ENCODE data around the gene ZBED5. TPM values are rescaled to one million over a fixed set of nuclear protein-coding genes. Genes with fewer than 3 reads are reported as not detected.

Gene ZBED5
- 73.8 TPM for total RNA-seq
- 29.2 TPM for polyA plus RNA-seq

GRCh38 chr11:10857709-10858438 lies at the start of gene ZBED5:
Gene ZBED5 (minus strand): TSS chr11:10858053. CDS start chr11:10854945, 3,108 bp downstream.
- under 1% methylated on average over 59 of the region's 59 CpGs for WGBS
- Histone ChIP-seq H3K4me3 (ENCODE audit: low read depth, low read length) (peak within 1 kb of the TSS; percentile 80), H3K36me3 (ENCODE audit: insufficient read depth) (peaks cover 2% of the 10 kb centered on the region), H3K27ac (ENCODE audit: low read depth) (peak within 1 kb of the TSS; percentile 99), H3K4me1 (ENCODE audit: insufficient read depth) (no peaks in the 10 kb centered on the region)
- peak; percentile 93 for DNase-seq (ENCODE audit: extremely low spot score)

DNA sequence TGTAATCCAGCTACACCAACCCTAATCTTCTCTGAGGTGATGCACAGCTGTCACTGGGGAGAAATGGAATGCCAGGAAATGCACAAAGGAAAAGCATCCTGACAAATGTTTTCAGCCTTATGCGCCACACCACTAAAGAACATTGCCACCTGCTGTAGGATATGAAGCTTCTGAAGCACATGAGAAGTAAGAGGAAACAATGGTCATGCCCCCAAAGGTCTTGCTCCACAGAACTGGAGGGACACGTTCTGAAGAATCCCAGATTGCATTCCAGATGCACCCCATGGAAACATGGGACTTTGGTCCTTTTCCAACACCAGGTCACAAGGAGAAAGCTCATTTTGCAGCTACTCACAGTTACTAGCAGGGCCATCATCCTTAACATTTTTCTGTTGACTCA lies 48.7 kb upstream of the ZBED5 start:
- Histone ChIP-seq H3K27ac (ENCODE audit: low read depth) (no peak overlapping the region), H3K4me3 (ENCODE audit: low read depth, low read length) (no peak overlapping the region), H3K36me3 (ENCODE audit: insufficient read depth) (no peaks in the 10 kb centered on the region), H3K4me1 (ENCODE audit: insufficient read depth) (no peaks in the 10 kb centered on the region)
- WGBS = 58% methylated on average over 2 of the region's 2 CpGs
- no peak for DNase-seq (ENCODE audit: extremely low spot score)

GRCh38 chr11:10902301-10903063 lies 44.6 kb upstream of the ZBED5 start:
- Histone ChIP-seq H3K27ac (ENCODE audit: low read depth) (no peak overlapping the region), H3K36me3 (ENCODE audit: insufficient read depth) (no peaks in the 10 kb centered on the region), H3K4me3 (ENCODE audit: low read depth, low read length) (no peak overlapping the region), H3K4me1 (ENCODE audit: insufficient read depth) (peaks cover 2% of the 10 kb centered on the region)
- DNase-seq (ENCODE audit: extremely low spot score) = peak; percentile 29
- 80% methylated on average over 9 of the region's 9 CpGs for WGBS

- Histone ChIP-seq H3K27ac (ENCODE audit: low read depth) (peak overlapping the region; percentile 58), H3K36me3 (ENCODE audit: insufficient read depth) (no peaks in the 10 kb centered on the region), H3K4me1 (ENCODE audit: insufficient read depth) (peaks cover 2% of the 10 kb centered on the region), H3K4me3 (ENCODE audit: low read depth, low read length) (no peak overlapping the region)
- DNase-seq (ENCODE audit: extremely low spot score) = no peak
- WGBS = 38% methylated on average over 9 of the region's 9 CpGs
Observed at GRCh38 chr11:10900681-10901415, 43.0 kb upstream of the ZBED5 start.

DNA sequence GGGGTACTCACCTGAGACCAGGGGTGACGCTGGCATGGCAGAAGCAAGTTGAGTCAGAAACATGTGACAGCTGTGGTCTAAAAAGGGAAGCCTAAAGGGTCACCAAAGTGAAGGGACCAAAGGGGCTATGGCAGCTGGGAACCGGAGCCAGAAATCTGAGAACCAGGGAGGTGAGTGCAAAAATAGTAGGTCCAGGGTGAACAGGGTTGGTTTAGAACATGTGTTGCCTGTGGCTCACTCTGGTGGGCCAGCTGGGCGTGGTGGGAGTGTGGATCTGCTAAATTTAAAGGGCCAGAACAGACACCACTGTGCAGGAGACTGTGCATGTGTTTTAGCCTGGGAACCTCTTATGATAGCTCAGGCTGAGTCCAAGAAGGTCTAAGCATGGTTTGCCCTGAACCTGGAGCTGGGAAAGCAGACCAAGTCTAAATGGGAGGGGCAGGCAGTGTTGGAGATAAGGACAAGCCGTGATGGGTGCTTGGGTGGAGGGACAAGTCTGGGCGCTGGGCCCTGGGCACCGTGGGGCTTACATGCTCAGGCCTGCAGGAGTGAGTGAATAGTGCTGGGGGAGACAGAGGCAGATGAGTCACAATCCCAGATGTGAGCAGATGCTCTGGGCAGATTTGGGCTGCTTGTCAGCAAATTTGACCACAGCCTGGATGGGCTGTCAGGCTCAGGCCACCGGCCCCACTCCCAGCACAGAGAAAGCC lies 41.4 kb upstream of the ZBED5 start:
- WGBS = 37% methylated on average over 7 of the region's 7 CpGs
- H3K4me3 ChIP-seq (ENCODE audit: low read depth, low read length) = no peak overlapping the region
- peak; percentile 62 for DNase-seq (ENCODE audit: extremely low spot score)
- H3K36me3 ChIP-seq (ENCODE audit: insufficient read depth) = no peaks in the 10 kb centered on the region
- H3K27ac ChIP-seq (ENCODE audit: low read depth) = peak overlapping the region; percentile 62
- peaks cover 2% of the 10 kb centered on the region for H3K4me1 ChIP-seq (ENCODE audit: insufficient read depth)

DNA sequence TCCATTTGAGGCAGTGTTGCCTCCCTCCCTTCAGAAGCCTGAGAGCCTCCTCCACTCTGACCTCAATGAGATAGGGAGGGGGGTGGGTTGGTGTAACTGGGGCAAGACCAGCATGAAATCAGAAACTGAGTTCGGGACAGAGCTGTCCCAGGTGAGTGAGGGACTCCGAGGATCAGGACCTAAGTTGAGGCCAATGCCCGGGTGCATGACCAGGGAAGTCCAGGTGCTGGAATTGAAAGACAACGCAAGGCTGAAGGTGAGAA lies 40.8 kb upstream of the ZBED5 start:
- Histone ChIP-seq H3K4me1 (ENCODE audit: insufficient read depth) (peaks cover 2% of the 10 kb centered on the region), H3K27ac (ENCODE audit: low read depth) (peak overlapping the region; percentile 62), H3K36me3 (ENCODE audit: insufficient read depth) (no peaks in the 10 kb centered on the region), H3K4me3 (ENCODE audit: low read depth, low read length) (no peak overlapping the region)
- DNase-seq (ENCODE audit: extremely low spot score) = no peak
- 89% methylated on average over 4 of the region's 4 CpGs for WGBS

DNA sequence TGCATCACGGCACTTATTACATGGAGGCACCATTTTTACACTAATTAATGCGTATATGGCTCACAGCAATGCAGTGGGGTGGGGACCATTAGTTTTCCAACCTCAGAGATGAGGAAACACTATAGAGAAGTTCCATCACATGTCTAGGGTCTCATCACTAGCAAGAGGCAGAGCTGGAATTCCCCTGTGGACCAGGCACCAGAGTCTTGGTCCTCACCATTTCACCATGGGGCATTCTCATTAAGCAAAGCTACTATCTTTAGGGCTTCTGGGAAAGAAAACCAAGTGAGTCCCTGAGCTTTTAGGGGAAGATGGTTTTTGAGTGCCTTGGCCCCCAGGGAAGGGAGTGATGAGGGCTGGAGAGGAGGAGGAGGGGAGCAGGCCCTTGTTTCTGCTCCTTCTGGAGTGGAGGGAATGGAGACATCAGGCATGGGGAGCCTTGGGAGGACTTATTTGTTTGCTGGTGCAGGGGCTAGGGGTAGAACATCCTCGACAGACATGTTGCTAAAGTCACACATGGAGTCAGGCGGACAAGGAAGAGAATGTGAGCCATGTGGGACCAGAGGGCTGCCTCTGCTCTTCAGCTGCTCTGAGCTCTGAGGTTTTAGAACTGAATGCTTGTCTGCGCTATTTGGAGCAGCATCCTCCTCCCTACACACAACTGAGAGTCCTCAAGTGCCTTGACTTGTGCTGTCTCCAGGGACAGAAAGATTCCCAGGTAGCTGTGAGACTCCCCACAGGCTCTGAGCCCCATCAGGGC lies 40.3 kb upstream of the ZBED5 start:
- no peak overlapping the region for H3K4me3 ChIP-seq (ENCODE audit: low read depth, low read length)
- DNase-seq (ENCODE audit: extremely low spot score) = no peak
- peaks cover 2% of the 10 kb centered on the region for H3K4me1 ChIP-seq (ENCODE audit: insufficient read depth)
- no peaks in the 10 kb centered on the region for H3K36me3 ChIP-seq (ENCODE audit: insufficient read depth)
- H3K27ac ChIP-seq (ENCODE audit: low read depth) = peak overlapping the region; percentile 62
- WGBS = 95% methylated on average over 5 of the region's 5 CpGs

GRCh38 chr11:10897150-10897549 lies 39.3 kb upstream of the ZBED5 start:
- no peaks in the 10 kb centered on the region for H3K36me3 ChIP-seq (ENCODE audit: insufficient read depth)
- DNase-seq (ENCODE audit: extremely low spot score) = no peak
- peaks cover 2% of the 10 kb centered on the region for H3K4me1 ChIP-seq (ENCODE audit: insufficient read depth)
- H3K27ac ChIP-seq (ENCODE audit: low read depth) = no peak overlapping the region
- WGBS = 97% methylated on average over 1 of the region's 1 CpG
- no peak overlapping the region for H3K4me3 ChIP-seq (ENCODE audit: low read depth, low read length)

DNA sequence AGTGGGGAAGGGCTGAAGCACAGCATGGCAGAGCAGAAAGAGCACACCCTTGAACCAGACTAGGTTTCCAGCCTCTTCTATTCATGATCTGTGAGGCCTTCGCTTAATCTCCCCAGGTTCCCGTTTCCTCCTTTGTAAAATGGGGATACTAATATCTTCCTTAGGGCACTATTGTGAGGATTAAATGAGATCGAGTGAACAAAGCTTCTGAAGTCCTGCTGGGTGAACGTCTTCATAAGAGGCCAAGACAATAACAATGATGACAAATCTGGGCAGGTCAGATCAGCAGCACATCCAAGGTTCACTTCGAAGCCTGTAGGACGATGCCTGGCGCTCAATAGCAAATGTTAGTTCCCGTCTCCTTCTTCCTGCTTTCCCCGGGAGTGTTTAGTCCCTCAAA lies 38.6 kb upstream of the ZBED5 start:
- no peak overlapping the region for H3K4me3 ChIP-seq (ENCODE audit: low read depth, low read length)
- peaks cover 2% of the 10 kb centered on the region for H3K4me1 ChIP-seq (ENCODE audit: insufficient read depth)
- DNase-seq (ENCODE audit: extremely low spot score) = no peak
- WGBS = 85% methylated on average over 9 of the region's 9 CpGs
- H3K27ac ChIP-seq (ENCODE audit: low read depth) = no peak overlapping the region
- H3K36me3 ChIP-seq (ENCODE audit: insufficient read depth) = no peaks in the 10 kb centered on the region

- Histone ChIP-seq H3K4me3 (ENCODE audit: low read depth, low read length) (no peak overlapping the region), H3K4me1 (ENCODE audit: insufficient read depth) (peaks cover 2% of the 10 kb centered on the region)
- WGBS = 98% methylated on average over 2 of the region's 2 CpGs
Observed at GRCh38 chr11:10895285-10895684, 37.4 kb upstream of the ZBED5 start.

GRCh38 chr11:10894666-10895065 lies 36.8 kb upstream of the ZBED5 start:
- WGBS = 100% methylated on average over 1 of the region's 1 CpG
- H3K4me3 ChIP-seq (ENCODE audit: low read depth, low read length) = no peak overlapping the region
- DNase-seq (ENCODE audit: extremely low spot score) = no peak
- no peaks in the 10 kb centered on the region for H3K36me3 ChIP-seq (ENCODE audit: insufficient read depth)
- H3K27ac ChIP-seq (ENCODE audit: low read depth) = no peak overlapping the region
- peaks cover 2% of the 10 kb centered on the region for H3K4me1 ChIP-seq (ENCODE audit: insufficient read depth)

More at GRCh38 chr11:10895285-10895684, 37.4 kb upstream of the ZBED5 start:
- H3K36me3 ChIP-seq (ENCODE audit: insufficient read depth) = no peaks in the 10 kb centered on the region
- no peak for DNase-seq (ENCODE audit: extremely low spot score)
- H3K27ac ChIP-seq (ENCODE audit: low read depth) = no peak overlapping the region

GRCh38 chr11:10893714-10894151 lies 35.9 kb upstream of the ZBED5 start:
- no peaks in the 10 kb centered on the region for H3K4me1 ChIP-seq (ENCODE audit: insufficient read depth)
- no peak overlapping the region for H3K27ac ChIP-seq (ENCODE audit: low read depth)
- no peak overlapping the region for H3K4me3 ChIP-seq (ENCODE audit: low read depth, low read length)
- DNase-seq (ENCODE audit: extremely low spot score) = no peak
- no peaks in the 10 kb centered on the region for H3K36me3 ChIP-seq (ENCODE audit: insufficient read depth)

- no peaks in the 10 kb centered on the region for H3K36me3 ChIP-seq (ENCODE audit: insufficient read depth)
- no peaks in the 10 kb centered on the region for H3K4me1 ChIP-seq (ENCODE audit: insufficient read depth)
- no peak overlapping the region for H3K27ac ChIP-seq (ENCODE audit: low read depth)
- no peak for DNase-seq (ENCODE audit: extremely low spot score)
- 81% methylated on average over 2 of the region's 2 CpGs for WGBS
- no peak overlapping the region for H3K4me3 ChIP-seq (ENCODE audit: low read depth, low read length)
Observed at GRCh38 chr11:10892250-10892649, 34.4 kb upstream of the ZBED5 start.
